AG04450 (cell line): ENCODE measurements around the gene MYO5A. TPM values are rescaled to one million over a fixed set of nuclear protein-coding genes. Genes with fewer than 3 reads are reported as not detected.

Experiments
- CTCF ChIA-PET: fragments of 300-600, 350-600 bp; formaldehyde crosslinking; extraction: SDS; loops from one replicate; lab custom pipeline; 2022; ENCODE audit warnings: antibody characterized with exemption, inconsistent platforms; lab: Charles Lee
- POLR2A ChIA-PET: fragments of 350-600 bp; formaldehyde crosslinking; extraction: SDS; loops from one replicate; lab custom pipeline; 2021; ENCODE audit warnings: antibody characterized with exemption, inconsistent platforms; lab: Yijun Ruan, JAX
- DNase-seq: peaks from one replicate; pipeline ENCODE4 v3.0.0-alpha.2; 2011; ENCODE audit warnings: low read depth, low spot score
- H3K27ac ChIP-seq: one replicate; pipeline ENCODE4 v1.5.1; 2012; ENCODE audit warnings: low read depth, low read length, control low read depth
- H3K27me3 ChIP-seq: one replicate; pipeline ENCODE4 v1.6.0; 2012; ENCODE audit warnings: low read length; ENCODE audit not compliant: control insufficient read depth, insufficient read depth
- H3K4me3 ChIP-seq: 2 replicates; pipeline ENCODE4 v1.5.1; 2011; ENCODE audit warnings: mild to moderate bottlenecking, low read depth, low read length, control low read depth
- H3K9me3 ChIP-seq: 2 replicates; pipeline ENCODE4 v1.5.1; 2012; ENCODE audit warnings: low read length; ENCODE audit not compliant: control insufficient read depth, insufficient read depth
- CTCF ChIP-seq: IDR thresholded peaks from 2 replicates; pipeline ENCODE4 v1.5.1; 2011; ENCODE audit warnings: low read depth, low read length, control low read depth, inconsistent platforms
- polyA plus RNA-seq: library from polyadenylated mRNA; depleted of rRNA; stranded (reverse); fragments of >200 nt; gene quantifications from 2 replicates; pipeline ENCODE4 v1.2.3, GENCODE V29; 2011

Gene MYO5A
- polyA plus RNA-seq, 1 experiment = 37.2 TPM

DNA sequence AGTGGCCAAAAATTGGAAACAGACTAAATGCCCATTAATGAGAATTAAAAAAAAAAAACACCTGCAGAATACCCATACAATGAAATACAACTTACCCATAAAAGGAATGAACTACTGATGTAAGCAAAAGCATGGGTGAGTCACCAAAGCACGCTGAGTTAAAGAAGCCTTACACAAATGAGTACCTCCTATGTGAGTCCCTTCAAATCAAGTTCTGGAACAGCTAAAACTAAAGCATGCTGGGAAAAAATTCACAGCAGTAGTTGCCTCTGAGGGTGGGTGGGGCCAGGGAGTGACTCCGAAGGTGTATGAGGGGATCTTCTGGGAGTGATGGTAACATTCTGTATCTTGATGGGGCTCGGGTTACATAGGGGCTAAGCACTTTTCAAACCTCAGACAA lies 244.5 kb downstream of the MYO5A start:
- CTCF ChIA-PET = interaction anchor here (0.6 kb wide), 1 partner anchor 173 kb away, joined by 7 read pairs; no protein-coding TSS in a partner anchor

GRCh38 chr15:52283281-52283680 lies 245.4 kb downstream of the MYO5A start:
- CTCF ChIA-PET = no interaction called here
- peaks cover 22% of the 10 kb centered on the region for H3K27me3 ChIP-seq
- H3K4me3 ChIP-seq = no peak overlapping the region
- no peak for TF ChIP-seq CTCF
- peaks cover 2% of the 10 kb centered on the region; the same call in 1 of the 2 replicates for H3K9me3 ChIP-seq
- DNase-seq = no peak
- no peak overlapping the region for H3K27ac ChIP-seq
- POLR2A ChIA-PET = no interaction called here

More for the DNA sequence above, 244.5 kb downstream of the MYO5A start:
- H3K9me3 ChIP-seq = peaks cover 2% of the 10 kb centered on the region; the same call in 1 of the 2 replicates
- H3K27me3 ChIP-seq = peaks cover 18% of the 10 kb centered on the region
- no peak for TF ChIP-seq CTCF
- H3K27ac ChIP-seq = no peak overlapping the region
- no peak overlapping the region for H3K4me3 ChIP-seq
- peak; percentile 26 for DNase-seq
- POLR2A ChIA-PET = no interaction called here

GRCh38 chr15:52282418-52282817 lies 246.3 kb downstream of the MYO5A start:
- TF ChIP-seq CTCF = no peak
- peaks cover 2% of the 10 kb centered on the region; the same call in 1 of the 2 replicates for H3K9me3 ChIP-seq
- H3K27me3 ChIP-seq = peaks cover 29% of the 10 kb centered on the region
- DNase-seq = no peak
- no peak overlapping the region for H3K27ac ChIP-seq
- ChIA-PET POLR2A (no interaction called here), CTCF (no interaction called here)
- no peak overlapping the region for H3K4me3 ChIP-seq

DNA sequence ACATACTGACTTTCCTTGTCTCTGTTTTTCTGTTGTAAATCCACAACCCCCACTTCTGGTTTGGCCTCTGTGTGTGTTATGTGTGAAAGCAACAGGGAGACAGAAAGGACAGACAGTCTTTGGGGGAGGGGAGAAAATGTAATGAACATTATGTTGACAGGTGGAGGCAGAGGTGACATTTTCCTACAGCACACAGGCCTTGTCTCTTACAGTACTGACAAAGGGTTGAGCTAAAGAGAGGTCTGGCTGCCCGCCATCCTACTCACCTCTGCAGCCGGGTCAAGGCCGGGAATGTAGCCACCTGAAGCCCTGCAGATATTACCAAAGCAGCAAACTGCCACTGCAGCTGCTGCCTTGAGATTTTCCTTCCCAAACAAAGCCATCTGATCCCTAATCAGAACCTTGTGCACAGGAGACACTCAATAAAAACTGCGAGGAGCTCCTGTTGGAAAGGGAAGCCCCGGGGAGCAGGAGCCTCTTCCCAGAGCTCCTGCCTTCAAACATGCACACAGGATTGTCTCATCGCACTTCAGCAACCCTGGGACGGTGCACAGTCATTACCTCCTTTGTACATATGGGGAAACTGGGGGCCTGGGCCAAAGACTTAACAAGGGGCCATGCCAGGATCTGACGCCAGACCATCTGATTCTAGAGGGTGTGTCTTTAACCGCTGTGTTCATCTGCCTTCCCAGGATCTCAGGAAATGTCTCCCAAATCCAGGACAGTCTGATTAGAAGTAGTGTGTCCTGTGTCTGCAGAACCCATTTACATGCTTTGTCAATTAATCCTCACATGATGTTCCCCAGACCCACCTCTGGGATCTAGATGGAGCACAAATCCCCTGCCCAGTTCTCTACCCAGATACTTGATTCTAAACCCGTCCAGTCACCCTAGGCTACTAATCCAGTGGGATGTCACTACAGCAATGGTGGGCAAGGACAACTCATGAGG lies 247.3 kb downstream of the MYO5A start:
- DNase-seq = no peak
- POLR2A ChIA-PET = no interaction called here
- H3K27me3 ChIP-seq = peaks cover 33% of the 10 kb centered on the region
- CTCF ChIA-PET = no interaction called here
- peaks cover 2% of the 10 kb centered on the region; the same call in 1 of the 2 replicates for H3K9me3 ChIP-seq
- TF ChIP-seq CTCF = no peak
- no peak overlapping the region for H3K4me3 ChIP-seq
- no peak overlapping the region for H3K27ac ChIP-seq
